Measurements from ENCODE around the gene MRPL16. TPM values are rescaled to one million over a fixed set of nuclear protein-coding genes. Genes with fewer than 3 reads are reported as not detected.
A peak's percentile ranks its signal among the peaks of the same experiment; 100 is the strongest.

MRPL16 gene
- total and polyA plus RNA-seq, 2 of the 13 experiments (the other 11 are each of a cell fraction or from before 2014, with no cell fraction given): 45.3 to 62.6 TPM

GRCh38 chr11:59810911-59811259 lies 307 bp upstream of the MRPL16 start (continued):
- TF ChIP-seq BRF2 (CRISPR knock-in tag; IDR thresholded peaks at IDR 0.05) (no peak), GLI4 (CRISPR knock-in tag; IDR thresholded peaks at IDR 0.05; ENCODE audit: borderline replicate concordance) (no peak), U2AF2 (IDR thresholded peaks at IDR 0.05; ENCODE audit: low read depth, low read length) (no peak), SRSF4 (IDR thresholded peaks at IDR 0.05; ENCODE audit: low read depth, low read length, poor library complexity, severe bottlenecking) (no peak), ZNF850 (CRISPR knock-in tag; conservative IDR thresholded peaks at IDR 0.05) (no peak), MTA3 (CRISPR knock-in tag; IDR thresholded peaks at IDR 0.05) (no peak), PHF5A (CRISPR knock-in tag; IDR thresholded peaks at IDR 0.05; ENCODE audit: low read depth, unreplicated experiment) (no peak), ZNF580 (CRISPR knock-in tag; IDR thresholded peaks at IDR 0.05; ENCODE audit: borderline replicate concordance, low read depth) (no peak), TGIF2 (CRISPR knock-in tag; IDR thresholded peaks at IDR 0.05) (no peak), HNF4G (IDR thresholded peaks at IDR 0.05; ENCODE audit: borderline replicate concordance, low read depth, low read length) (no peak), HNF4G (CRISPR knock-in tag; IDR thresholded peaks at IDR 0.05; ENCODE audit: borderline replicate concordance, low read depth) (no peak), ZNF672 (CRISPR knock-in tag; IDR thresholded peaks at IDR 0.05) (no peak), ZNF878 (CRISPR knock-in tag; IDR thresholded peaks at IDR 0.05) (peak; percentile 23; the same call in 1 of the 2 replicates), ZNF451 (CRISPR knock-in tag; IDR thresholded peaks at IDR 0.05) (no peak), ZNF224 (CRISPR knock-in tag; IDR thresholded peaks at IDR 0.05) (no peak)
- TF ChIP-seq, protein P1, sequence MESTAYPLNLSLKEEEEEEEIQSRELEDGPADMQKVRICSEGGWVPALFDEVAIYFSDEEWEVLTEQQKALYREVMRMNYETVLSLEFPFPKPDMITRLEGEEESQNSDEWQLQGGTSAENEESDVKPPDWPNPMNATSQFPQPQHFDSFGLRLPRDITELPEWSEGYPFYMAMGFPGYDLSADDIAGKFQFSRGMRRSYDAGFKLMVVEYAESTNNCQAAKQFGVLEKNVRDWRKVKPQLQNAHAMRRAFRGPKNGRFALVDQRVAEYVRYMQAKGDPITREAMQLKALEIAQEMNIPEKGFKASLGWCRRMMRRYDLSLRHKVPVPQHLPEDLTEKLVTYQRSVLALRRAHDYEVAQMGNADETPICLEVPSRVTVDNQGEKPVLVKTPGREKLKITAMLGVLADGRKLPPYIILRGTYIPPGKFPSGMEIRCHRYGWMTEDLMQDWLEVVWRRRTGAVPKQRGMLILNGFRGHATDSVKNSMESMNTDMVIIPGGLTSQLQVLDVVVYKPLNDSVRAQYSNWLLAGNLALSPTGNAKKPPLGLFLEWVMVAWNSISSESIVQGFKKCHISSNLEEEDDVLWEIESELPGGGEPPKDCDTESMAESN (CRISPR knock-in tag; conservative IDR thresholded peaks at IDR 0.05): no peak
- TF ChIP-seq, protein P2, sequence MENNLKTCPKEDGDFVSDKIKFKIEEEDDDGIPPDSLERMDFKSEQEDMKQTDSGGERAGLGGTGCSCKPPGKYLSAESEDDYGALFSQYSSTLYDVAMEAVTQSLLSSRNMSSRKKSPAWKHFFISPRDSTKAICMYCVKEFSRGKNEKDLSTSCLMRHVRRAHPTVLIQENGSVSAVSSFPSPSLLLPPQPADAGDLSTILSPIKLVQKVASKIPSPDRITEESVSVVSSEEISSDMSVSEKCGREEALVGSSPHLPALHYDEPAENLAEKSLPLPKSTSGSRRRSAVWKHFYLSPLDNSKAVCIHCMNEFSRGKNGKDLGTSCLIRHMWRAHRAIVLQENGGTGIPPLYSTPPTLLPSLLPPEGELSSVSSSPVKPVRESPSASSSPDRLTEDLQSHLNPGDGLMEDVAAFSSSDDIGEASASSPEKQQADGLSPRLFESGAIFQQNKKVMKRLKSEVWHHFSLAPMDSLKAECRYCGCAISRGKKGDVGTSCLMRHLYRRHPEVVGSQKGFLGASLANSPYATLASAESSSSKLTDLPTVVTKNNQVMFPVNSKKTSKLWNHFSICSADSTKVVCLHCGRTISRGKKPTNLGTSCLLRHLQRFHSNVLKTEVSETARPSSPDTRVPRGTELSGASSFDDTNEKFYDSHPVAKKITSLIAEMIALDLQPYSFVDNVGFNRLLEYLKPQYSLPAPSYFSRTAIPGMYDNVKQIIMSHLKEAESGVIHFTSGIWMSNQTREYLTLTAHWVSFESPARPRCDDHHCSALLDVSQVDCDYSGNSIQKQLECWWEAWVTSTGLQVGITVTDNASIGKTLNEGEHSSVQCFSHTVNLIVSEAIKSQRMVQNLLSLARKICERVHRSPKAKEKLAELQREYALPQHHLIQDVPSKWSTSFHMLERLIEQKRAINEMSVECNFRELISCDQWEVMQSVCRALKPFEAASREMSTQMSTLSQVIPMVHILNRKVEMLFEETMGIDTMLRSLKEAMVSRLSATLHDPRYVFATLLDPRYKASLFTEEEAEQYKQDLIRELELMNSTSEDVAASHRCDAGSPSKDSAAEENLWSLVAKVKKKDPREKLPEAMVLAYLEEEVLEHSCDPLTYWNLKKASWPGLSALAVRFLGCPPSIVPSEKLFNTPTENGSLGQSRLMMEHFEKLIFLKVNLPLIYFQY (CRISPR knock-in tag; IDR thresholded peaks at IDR 0.05; ENCODE audit: borderline replicate concordance): 0 out of 2 replicates have a peak, but pooled peaks have one; percentile 0
- TF ChIP-seq, protein P3, sequence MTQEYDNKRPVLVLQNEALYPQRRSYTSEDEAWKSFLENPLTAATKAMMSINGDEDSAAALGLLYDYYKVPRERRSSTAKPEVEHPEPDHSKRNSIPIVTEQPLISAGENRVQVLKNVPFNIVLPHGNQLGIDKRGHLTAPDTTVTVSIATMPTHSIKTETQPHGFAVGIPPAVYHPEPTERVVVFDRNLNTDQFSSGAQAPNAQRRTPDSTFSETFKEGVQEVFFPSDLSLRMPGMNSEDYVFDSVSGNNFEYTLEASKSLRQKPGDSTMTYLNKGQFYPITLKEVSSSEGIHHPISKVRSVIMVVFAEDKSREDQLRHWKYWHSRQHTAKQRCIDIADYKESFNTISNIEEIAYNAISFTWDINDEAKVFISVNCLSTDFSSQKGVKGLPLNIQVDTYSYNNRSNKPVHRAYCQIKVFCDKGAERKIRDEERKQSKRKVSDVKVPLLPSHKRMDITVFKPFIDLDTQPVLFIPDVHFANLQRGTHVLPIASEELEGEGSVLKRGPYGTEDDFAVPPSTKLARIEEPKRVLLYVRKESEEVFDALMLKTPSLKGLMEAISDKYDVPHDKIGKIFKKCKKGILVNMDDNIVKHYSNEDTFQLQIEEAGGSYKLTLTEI (CRISPR knock-in tag; conservative IDR thresholded peaks at IDR 0.05): no peak
